ENCODE data around the gene MRGPRD.

MRGPRD gene

GRCh38 chr11:68934666-68935065 is 46.1 kb downstream of the MRGPRD start:
- H3K27ac ChIP-seq, result no peak overlapping the region
- no peak for TF ChIP-seq ZFX (IDR thresholded peaks at IDR 0.05)
- TF ChIP-seq, protein P1, sequence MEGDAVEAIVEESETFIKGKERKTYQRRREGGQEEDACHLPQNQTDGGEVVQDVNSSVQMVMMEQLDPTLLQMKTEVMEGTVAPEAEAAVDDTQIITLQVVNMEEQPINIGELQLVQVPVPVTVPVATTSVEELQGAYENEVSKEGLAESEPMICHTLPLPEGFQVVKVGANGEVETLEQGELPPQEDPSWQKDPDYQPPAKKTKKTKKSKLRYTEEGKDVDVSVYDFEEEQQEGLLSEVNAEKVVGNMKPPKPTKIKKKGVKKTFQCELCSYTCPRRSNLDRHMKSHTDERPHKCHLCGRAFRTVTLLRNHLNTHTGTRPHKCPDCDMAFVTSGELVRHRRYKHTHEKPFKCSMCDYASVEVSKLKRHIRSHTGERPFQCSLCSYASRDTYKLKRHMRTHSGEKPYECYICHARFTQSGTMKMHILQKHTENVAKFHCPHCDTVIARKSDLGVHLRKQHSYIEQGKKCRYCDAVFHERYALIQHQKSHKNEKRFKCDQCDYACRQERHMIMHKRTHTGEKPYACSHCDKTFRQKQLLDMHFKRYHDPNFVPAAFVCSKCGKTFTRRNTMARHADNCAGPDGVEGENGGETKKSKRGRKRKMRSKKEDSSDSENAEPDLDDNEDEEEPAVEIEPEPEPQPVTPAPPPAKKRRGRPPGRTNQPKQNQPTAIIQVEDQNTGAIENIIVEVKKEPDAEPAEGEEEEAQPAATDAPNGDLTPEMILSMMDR (conservative IDR thresholded peaks at IDR 0.05), result no peak

GRCh38 chr11:68934321-68934645 is 46.5 kb downstream of the MRGPRD start:
- TF ChIP-seq, protein P1 (conservative IDR thresholded peaks at IDR 0.05), result no peak
- TF ChIP-seq ZFX (IDR thresholded peaks at IDR 0.05), result no peak

GRCh38 chr11:68933605-68934320 is 47.0 kb downstream of the MRGPRD start:
- no peak overlapping the region for H3K27ac ChIP-seq
- TF ChIP-seq ZFX (IDR thresholded peaks at IDR 0.05), result no peak
- TF ChIP-seq, protein P1 (conservative IDR thresholded peaks at IDR 0.05), result no peak

More at GRCh38 chr11:68934321-68934645, 46.5 kb downstream of the MRGPRD start:
- H3K27ac ChIP-seq, result no peak overlapping the region

- H3K27ac ChIP-seq, result no peak overlapping the region
- TF ChIP-seq, protein P1 (conservative IDR thresholded peaks at IDR 0.05), result no peak
- no peak for TF ChIP-seq ZFX (IDR thresholded peaks at IDR 0.05)
These were observed 47.7 kb downstream of the MRGPRD start for GRCh38 chr11:68932933-68933577.

DNA sequence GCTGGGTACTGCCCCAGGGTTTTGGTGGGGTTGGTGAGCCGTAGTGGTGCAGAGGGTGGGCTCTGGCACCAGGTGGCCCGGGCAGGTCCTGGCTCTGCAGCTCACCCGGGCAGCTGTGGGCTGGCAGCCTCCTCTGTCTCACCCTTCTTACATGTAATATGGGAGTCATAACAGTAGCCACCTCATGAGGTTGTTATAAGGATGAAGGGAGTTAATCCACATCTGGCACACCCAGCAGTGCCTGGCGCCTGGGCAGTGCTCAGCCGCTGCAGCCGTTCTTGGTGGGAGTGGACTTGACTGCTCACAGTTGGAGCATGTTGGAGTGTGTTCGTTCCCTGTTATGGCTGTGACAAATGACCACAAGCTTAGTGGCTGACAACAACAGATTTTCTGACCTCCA is 48.4 kb downstream of the MRGPRD start:
- H3K27ac ChIP-seq, result no peak overlapping the region
- TF ChIP-seq, protein P1 (conservative IDR thresholded peaks at IDR 0.05), result no peak
- no peak for TF ChIP-seq ZFX (IDR thresholded peaks at IDR 0.05)

DNA sequence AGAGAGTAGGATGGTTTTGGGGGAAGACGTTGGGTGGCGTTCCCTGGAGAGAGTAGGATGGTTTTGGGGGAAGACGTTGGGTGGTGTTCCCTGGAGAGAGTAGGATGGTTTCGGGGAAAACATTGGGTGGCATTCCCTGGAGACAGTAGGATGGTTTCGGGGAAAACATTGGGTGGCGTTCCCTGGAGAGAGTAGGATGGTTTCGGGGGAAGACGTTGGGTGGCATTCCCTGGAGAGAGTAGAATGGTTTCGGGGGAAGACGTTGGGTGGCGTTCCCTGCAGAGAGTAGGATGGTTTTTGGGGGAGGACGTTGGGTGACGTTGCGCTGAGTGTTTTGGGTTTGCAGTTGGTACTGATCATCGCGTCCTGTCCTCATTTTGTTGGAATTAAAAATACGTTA is 48.9 kb downstream of the MRGPRD start:
- TF ChIP-seq, protein P1 (conservative IDR thresholded peaks at IDR 0.05), result no peak
- TF ChIP-seq ZFX (IDR thresholded peaks at IDR 0.05), result no peak
- no peak overlapping the region for H3K27ac ChIP-seq

GRCh38 chr11:68930991-68931855 is 49.6 kb downstream of the MRGPRD start:
- TF ChIP-seq, protein P1 (conservative IDR thresholded peaks at IDR 0.05), result no peak
- no peak for TF ChIP-seq ZFX (IDR thresholded peaks at IDR 0.05)
- H3K27ac ChIP-seq, result no peak overlapping the region
